Astrocyte (in vitro differentiated cells and primary cell): ENCODE results near the gene ASPHD2. TPM values are rescaled to one million over a fixed set of nuclear protein-coding genes. Genes with fewer than 3 reads are reported as not detected.

Experiments used
- DNase-seq: peaks from one replicate; pipeline ENCODE4 v3.0.0-alpha.2; 2010; ENCODE audit warnings: low read depth
- FAIRE-seq: peaks from 2 replicates; lab custom pipeline; 2011; peaks lifted over from hg19 to GRCh38; lab: Jason Lieb, UNC
- H2AFZ ChIP-seq: 2 replicates; pipeline ENCODE4 v1.6.0; 2012; ENCODE audit warnings: low read depth, low read length, inconsistent platforms
- H3K27ac ChIP-seq: 2 replicates; pipeline ENCODE4 v1.5.1; 2011; ENCODE audit warnings: low read depth, low read length, inconsistent platforms
- H3K27me3 ChIP-seq: 2 replicates; pipeline ENCODE4 v1.6.0; 2011; ENCODE audit warnings: low read length, inconsistent platforms; ENCODE audit not compliant: insufficient read depth
- H3K36me3 ChIP-seq: 2 replicates; pipeline ENCODE4 v1.5.1; 2011; ENCODE audit warnings: low read length, inconsistent platforms; ENCODE audit not compliant: insufficient read depth
- H3K4me1 ChIP-seq: 2 replicates; pipeline ENCODE4 v1.5.1; 2011; ENCODE audit warnings: low read length, inconsistent platforms; ENCODE audit not compliant: insufficient read depth
- H3K4me2 ChIP-seq: 2 replicates; pipeline ENCODE4 v1.6.0; 2012; ENCODE audit warnings: low read length, inconsistent platforms
- H3K4me3 ChIP-seq: 2 replicates; pipeline ENCODE4 v1.5.1; 2011; ENCODE audit warnings: low read depth, mild to moderate bottlenecking, low read length, inconsistent platforms; ENCODE audit not compliant: insufficient read depth
- H3K79me2 ChIP-seq: 2 replicates; pipeline ENCODE4 v1.6.0; 2012; ENCODE audit warnings: mild to moderate bottlenecking, low read length, inconsistent platforms; ENCODE audit not compliant: insufficient read depth
- H3K9ac ChIP-seq: 2 replicates; pipeline ENCODE4 v1.6.0; 2012; ENCODE audit warnings: mild to moderate bottlenecking, low read length, inconsistent platforms
- H3K9me3 ChIP-seq: 2 replicates; pipeline ENCODE4 v1.5.1; 2012; ENCODE audit warnings: low read depth, mild to moderate bottlenecking, low read length, inconsistent platforms; ENCODE audit not compliant: insufficient read depth
- H4K20me1 ChIP-seq: 2 replicates; pipeline ENCODE4 v1.6.0; 2012; ENCODE audit warnings: low read length, inconsistent platforms; ENCODE audit not compliant: insufficient read depth
- H3K27ac Mint-ChIP-seq: one replicate; pipeline ENCODE4 v1.8.0; 2021; ENCODE audit warnings: mild to moderate bottlenecking, mixed read lengths; ENCODE audit not compliant: unreplicated experiment
- H3K27me3 Mint-ChIP-seq: one replicate; pipeline ENCODE4 v1.8.0; 2021; ENCODE audit warnings: low read depth, mixed read lengths; ENCODE audit not compliant: unreplicated experiment
- H3K36me3 Mint-ChIP-seq: one replicate; pipeline ENCODE4 v1.8.0; 2021; ENCODE audit warnings: low read depth, mixed read lengths; ENCODE audit not compliant: unreplicated experiment
- H3K4me1 Mint-ChIP-seq: one replicate; pipeline ENCODE4 v1.8.0; 2021; ENCODE audit warnings: low read depth, mixed read lengths; ENCODE audit not compliant: unreplicated experiment
- H3K4me3 Mint-ChIP-seq: one replicate; pipeline ENCODE4 v1.8.0; 2021; ENCODE audit warnings: mild to moderate bottlenecking, moderate library complexity, mixed read lengths; ENCODE audit not compliant: unreplicated experiment
- H3K9me3 Mint-ChIP-seq: one replicate; pipeline ENCODE4 v1.8.0; 2021; ENCODE audit warnings: mild to moderate bottlenecking, mixed read lengths; ENCODE audit not compliant: unreplicated experiment
- EZH2 ChIP-seq: IDR thresholded peaks from 2 replicates; pipeline ENCODE4 v1.6.1; 2012; ENCODE audit warnings: mild to moderate bottlenecking, low read length, inconsistent platforms; ENCODE audit not compliant: insufficient read depth
- total RNA-seq: library from RNA; stranded (reverse); gene quantifications from 2 replicates; pipeline ENCODE4 v1.2.1, GENCODE V29; 2021
- TF ChIP-seq, protein P1 (sequence below): IDR thresholded peaks from 2 replicates; pipeline ENCODE4 v1.5.1; 2011; ENCODE audit warnings: low read depth, mild to moderate bottlenecking, inconsistent platforms, low read length, moderate library complexity; ENCODE audit not compliant: insufficient read depth

ASPHD2 gene
- total RNA-seq, 1 donor from 2014 or later = 11.7 TPM

DNA sequence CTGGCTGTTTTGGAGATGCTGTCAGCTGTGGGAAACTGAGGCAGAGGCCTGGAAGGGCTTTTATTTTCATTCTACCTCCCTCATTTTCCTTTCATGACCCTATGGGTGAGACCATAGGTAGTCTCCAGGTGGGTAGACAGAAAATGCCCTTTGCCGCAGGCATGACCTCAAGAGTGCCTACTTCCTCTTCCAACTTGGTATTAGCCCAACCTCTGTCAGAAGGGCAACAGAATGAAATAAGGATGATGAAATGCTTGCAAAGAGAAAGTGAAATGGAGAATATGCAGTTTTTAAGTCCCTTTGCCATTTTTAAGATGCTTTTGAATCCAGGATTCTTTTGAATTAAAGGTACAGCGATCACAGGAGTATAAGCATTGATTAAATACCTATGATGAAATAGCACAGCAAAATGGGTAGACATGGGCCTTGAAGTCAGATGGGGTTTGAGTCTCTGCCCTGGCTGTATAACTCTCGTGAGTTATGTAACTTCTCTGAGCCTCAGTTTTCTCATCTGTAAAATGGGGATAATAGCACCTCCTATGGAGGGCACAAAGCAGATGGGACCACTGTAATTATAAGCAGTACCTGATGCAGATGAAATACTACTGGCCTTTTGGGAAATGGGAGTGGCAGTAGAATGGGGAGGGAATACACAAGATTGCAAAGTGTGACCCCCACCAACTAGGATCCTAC, 3.7 kb downstream of the ASPHD2 start:
- H3K27me3 Mint-ChIP-seq = no peaks in the 10 kb centered on the region

DNA sequence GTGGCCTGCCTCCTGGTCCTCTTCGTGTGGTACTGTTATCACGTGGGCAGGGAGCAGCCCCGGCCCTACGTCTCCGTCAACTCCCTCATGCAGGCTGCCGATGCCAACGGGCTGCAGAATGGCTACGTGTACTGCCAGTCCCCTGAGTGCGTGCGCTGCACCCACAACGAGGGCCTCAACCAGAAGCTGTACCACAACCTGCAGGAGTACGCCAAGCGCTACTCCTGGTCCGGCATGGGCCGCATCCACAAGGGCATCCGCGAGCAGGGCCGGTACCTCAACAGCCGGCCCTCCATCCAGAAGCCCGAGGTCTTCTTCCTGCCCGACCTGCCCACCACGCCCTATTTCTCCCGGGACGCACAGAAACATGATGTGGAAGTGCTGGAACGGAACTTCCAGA, 4.7 kb downstream of the ASPHD2 start:
- H3K36me3 ChIP-seq = no peaks in the 10 kb centered on the region
- no peak overlapping the region for H3K4me2 ChIP-seq
- H3K27ac Mint-ChIP-seq = no peak overlapping the region
- H3K4me3 Mint-ChIP-seq = peak overlapping the region; percentile 15
- peaks cover 5% of the 10 kb centered on the region for H3K79me2 ChIP-seq
- H3K4me1 ChIP-seq = peaks cover 14% of the 10 kb centered on the region
- no peaks in the 10 kb centered on the region for H3K27me3 Mint-ChIP-seq
- no peak for DNase-seq
- H3K4me1 Mint-ChIP-seq = peaks cover 26% of the 10 kb centered on the region
- no peaks in the 10 kb centered on the region for H3K27me3 ChIP-seq
- no peak overlapping the region for H3K4me3 ChIP-seq
- no peak overlapping the region for H2AFZ ChIP-seq
- no peak for FAIRE-seq
- peaks cover 21% of the 10 kb centered on the region for H4K20me1 ChIP-seq
- no peak overlapping the region for H3K27ac ChIP-seq
- peaks cover 27% of the 10 kb centered on the region for H3K36me3 Mint-ChIP-seq
- TF ChIP-seq EZH2 = no peak
- H3K9me3 ChIP-seq = no peaks in the 10 kb centered on the region
- no peak overlapping the region for H3K9ac ChIP-seq
- H3K9me3 Mint-ChIP-seq = no peaks in the 10 kb centered on the region

More for the DNA sequence above, 3.7 kb downstream of the ASPHD2 start:
- peaks cover 26% of the 10 kb centered on the region for H3K36me3 Mint-ChIP-seq
- H3K9me3 ChIP-seq = no peaks in the 10 kb centered on the region
- no peaks in the 10 kb centered on the region for H3K36me3 ChIP-seq
- no peak overlapping the region for H3K9ac ChIP-seq
- no peak overlapping the region for H3K27ac ChIP-seq
- DNase-seq = no peak
- H3K9me3 Mint-ChIP-seq = no peaks in the 10 kb centered on the region
- H3K79me2 ChIP-seq = peaks cover 5% of the 10 kb centered on the region
- no peak overlapping the region for H3K27ac Mint-ChIP-seq
- no peaks in the 10 kb centered on the region for H3K27me3 ChIP-seq
- peaks cover 20% of the 10 kb centered on the region for H4K20me1 ChIP-seq
- FAIRE-seq = no peak
- H2AFZ ChIP-seq = no peak overlapping the region
- no peak overlapping the region for H3K4me3 ChIP-seq
- H3K4me1 ChIP-seq = peaks cover 13% of the 10 kb centered on the region
- no peak overlapping the region for H3K4me3 Mint-ChIP-seq
- H3K4me2 ChIP-seq = no peak overlapping the region
- peaks cover 27% of the 10 kb centered on the region for H3K4me1 Mint-ChIP-seq
- TF ChIP-seq, protein P1, sequence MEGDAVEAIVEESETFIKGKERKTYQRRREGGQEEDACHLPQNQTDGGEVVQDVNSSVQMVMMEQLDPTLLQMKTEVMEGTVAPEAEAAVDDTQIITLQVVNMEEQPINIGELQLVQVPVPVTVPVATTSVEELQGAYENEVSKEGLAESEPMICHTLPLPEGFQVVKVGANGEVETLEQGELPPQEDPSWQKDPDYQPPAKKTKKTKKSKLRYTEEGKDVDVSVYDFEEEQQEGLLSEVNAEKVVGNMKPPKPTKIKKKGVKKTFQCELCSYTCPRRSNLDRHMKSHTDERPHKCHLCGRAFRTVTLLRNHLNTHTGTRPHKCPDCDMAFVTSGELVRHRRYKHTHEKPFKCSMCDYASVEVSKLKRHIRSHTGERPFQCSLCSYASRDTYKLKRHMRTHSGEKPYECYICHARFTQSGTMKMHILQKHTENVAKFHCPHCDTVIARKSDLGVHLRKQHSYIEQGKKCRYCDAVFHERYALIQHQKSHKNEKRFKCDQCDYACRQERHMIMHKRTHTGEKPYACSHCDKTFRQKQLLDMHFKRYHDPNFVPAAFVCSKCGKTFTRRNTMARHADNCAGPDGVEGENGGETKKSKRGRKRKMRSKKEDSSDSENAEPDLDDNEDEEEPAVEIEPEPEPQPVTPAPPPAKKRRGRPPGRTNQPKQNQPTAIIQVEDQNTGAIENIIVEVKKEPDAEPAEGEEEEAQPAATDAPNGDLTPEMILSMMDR = no peak
- TF ChIP-seq EZH2 = no peak

DNA sequence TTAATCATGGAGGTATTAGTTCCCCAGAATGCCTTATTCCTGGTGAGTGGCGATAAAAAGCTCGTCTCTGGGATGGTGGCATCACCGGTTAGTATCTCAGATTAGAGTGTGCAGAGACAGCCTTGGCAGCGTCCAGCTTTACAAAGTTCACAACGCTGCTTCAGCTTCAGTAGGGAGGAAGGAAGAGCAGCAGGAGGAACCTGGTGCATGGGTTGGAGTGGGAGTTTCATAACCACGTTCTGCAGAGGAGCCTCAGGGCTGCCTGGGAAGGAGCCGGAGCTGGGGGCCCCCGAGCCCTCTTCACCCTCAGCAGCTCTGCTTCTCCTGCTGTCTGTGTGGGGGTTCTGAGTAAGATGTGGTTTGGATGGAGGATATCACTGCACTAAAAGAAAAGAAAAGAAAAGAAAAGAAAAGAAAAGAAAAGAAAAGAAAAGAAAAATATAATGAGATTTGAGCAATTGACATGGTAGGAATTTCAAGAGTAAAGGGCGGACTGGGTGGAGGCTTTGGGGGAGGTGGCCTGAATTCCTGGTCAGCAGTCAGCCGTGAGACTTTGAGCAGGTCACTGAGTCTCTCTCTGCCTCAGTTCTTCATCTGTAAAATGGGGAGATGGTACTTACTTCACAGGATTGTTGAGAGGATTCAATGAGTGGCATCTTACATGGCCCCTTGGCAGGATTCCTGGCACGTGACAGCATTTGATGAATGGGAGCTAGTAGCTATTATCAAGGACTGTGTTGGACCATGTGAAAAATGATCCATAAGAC, 6.5 kb downstream of the ASPHD2 start:
- H4K20me1 ChIP-seq = peaks cover 17% of the 10 kb centered on the region
- H2AFZ ChIP-seq = no peak overlapping the region
- no peaks in the 10 kb centered on the region for H3K36me3 ChIP-seq
- no peak overlapping the region for H3K27ac Mint-ChIP-seq
- H3K4me2 ChIP-seq = no peak overlapping the region
- no peaks in the 10 kb centered on the region for H3K27me3 ChIP-seq
- H3K27me3 Mint-ChIP-seq = no peaks in the 10 kb centered on the region
- H3K4me3 ChIP-seq = no peak overlapping the region
- H3K4me3 Mint-ChIP-seq = no peak overlapping the region
- H3K9ac ChIP-seq = no peak overlapping the region
- no peaks in the 10 kb centered on the region for H3K9me3 ChIP-seq
- TF ChIP-seq EZH2 = no peak
- TF ChIP-seq, protein P1 = no peak
- H3K4me1 Mint-ChIP-seq = peaks cover 20% of the 10 kb centered on the region
- no peak overlapping the region for H3K27ac ChIP-seq
- H3K79me2 ChIP-seq = no peaks in the 10 kb centered on the region
- peaks cover 27% of the 10 kb centered on the region for H3K36me3 Mint-ChIP-seq
- no peak for DNase-seq
- FAIRE-seq = no peak
- H3K4me1 ChIP-seq = peaks cover 14% of the 10 kb centered on the region
- no peaks in the 10 kb centered on the region for H3K9me3 Mint-ChIP-seq
